HL-60/S4 treated with retinoic acid at 250 ng/mL for 4 days and 3 days (cell line): Measurements from ENCODE around the gene LAT.
"Not testable (repeated sequence)": the region's sequence is repeated elsewhere in the genome, so short reads cannot be mapped to it uniquely, and the experiment has no call there.

Experiments used
- in situ Hi-C: fragments of 300-500 bp; cut with MboI; formaldehyde crosslinking; loops from 2 replicates; pipeline ENCODE4 v1.7.0; 2022; ENCODE audit warnings: low sequenced_read_pairs

LAT gene

DNA sequence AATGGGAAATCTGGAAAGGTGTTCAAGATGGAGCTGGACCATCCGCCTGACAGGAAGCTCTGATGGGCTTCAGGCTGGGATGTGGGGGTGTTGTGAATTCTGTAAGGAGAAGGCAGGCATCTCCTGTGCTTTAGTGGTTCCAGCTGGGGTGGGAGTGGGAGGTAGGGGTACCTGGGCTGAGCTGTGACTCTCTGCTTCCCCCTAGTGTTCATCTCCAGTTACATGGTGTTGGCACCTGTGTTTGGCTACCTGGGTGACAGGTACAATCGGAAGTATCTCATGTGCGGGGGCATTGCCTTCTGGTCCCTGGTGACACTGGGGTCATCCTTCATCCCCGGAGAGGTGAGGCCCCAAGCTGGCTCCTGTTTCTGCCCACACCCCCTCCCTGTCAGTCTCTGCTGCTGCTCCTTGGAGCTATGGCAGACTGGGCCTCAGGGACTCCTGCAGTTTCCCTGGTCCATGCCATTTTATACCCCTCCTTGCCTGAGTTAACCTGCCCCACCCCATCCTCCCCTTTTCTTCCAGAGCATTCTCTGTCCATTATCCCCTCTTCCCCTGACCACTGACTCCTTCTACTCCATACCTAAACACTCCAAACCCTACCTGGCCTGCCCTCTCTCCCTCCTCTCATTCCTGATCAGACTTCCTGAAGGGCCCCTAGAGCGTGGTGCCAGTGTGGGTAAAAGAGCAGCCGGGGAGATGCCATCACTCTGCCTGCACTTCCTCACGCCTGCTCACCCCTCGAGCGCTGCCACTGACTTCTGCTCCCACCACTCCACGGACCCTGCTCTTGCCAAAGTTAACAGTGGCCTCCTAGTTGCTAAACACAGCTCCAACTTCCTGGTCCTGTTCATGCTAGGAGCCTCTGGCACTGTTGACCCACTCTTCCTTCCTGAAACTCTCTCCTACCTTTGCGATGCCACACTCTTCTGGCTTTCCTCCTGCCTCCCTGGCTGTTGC, 6.9 kb upstream of the LAT start:
- in situ Hi-C loops, result no loop called here

DNA sequence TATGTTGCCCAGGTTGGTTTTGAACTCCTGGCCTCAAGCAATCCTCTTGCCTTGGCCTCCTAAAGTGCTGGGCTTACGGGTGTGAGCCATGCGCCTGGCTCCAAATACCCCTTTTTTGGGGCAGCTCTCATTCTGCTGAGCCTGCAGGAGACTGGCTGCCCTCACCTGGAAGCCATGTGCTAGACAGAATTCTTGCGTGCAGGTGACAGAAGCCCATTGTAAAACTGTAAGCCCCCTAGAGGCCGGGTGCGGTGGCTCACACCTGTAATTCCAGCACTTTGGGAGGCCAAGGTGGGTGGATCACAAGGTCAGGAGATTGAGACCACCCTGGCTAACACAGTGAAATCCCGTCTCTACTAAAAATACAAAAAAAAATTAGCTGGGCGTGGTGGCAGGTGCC, 4.5 kb upstream of the LAT start:
- in situ Hi-C loops, result not testable (repeated sequence)

DNA sequence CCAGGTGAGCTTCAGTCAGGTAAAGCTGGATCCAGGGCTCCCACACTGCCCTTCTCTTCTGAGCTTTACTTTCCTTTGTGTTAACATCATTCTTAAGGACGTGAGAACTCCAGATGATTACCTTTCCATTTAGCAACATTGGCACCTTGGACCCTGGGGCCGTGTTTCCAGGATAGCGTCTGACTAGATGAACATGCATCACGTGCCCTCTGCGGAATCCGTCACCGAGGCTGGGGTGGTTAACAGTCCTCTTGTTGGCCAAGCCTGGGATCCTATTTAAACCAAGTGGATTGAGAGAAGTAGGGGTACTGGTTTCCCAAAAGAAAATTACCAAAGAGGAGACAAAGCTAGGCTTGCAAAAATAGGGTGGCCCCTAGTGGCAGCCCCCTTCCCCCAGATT, 3.9 kb upstream of the LAT start:
- in situ Hi-C loops, result no loop called here

DNA sequence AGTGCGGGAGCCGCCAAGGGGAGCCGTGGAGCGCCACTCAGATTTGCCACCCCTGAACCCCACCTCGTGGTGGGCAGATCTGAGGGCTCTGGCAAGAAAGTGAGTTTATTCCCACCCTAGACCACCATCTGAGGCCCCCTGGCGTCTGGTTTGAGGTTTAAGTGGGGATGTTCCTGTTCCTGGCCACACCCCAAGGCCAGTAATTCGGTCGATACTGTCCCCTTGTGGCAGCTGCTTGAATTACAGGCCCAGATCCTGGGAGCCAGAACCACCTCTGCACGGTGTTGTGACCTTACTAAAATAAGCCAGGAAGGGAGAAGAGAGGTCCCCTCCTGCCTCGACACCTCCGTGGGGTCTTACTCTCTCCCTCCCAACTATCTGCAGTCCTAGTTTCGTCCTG, 3.3 kb upstream of the LAT start:
- in situ Hi-C loops, result no loop called here

DNA sequence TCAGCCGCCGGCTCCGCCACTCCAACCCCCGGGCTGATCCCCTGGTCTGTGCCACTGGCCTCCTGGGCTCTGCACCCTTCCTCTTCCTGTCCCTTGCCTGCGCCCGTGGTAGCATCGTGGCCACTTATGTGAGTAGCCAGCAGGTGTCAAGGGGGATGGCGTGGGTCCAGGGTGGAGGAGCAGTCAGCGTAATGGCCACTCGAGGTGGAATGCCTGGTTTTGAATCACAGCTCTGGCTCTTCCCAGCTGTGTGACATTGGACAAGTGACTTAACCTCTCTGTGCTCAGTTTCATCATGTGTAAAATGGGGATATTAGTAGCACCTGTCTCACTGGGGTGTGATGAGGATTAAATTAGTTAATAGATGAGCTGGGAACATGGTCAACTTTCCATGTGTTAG, 2.4 kb upstream of the LAT start:
- in situ Hi-C loops, result no loop called here

DNA sequence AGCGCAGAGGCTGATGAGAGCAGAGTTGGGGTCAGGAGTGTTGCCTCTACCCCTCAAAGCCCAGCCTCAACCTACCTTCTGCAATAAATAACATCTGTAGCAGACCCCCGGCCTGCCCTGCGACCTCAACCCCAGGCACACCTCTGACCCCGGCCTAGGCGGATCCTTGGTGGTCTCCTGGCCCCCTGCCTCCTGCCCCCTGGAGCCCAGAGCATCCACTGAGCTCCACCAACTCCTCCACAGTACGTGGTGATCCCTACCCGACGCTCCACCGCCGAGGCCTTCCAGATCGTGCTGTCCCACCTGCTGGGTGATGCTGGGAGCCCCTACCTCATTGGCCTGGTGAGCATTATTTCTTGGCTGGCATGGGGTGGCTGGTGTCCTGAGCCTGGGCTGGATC, 1.9 kb upstream of the LAT start:
- in situ Hi-C loops, result no loop called here

DNA sequence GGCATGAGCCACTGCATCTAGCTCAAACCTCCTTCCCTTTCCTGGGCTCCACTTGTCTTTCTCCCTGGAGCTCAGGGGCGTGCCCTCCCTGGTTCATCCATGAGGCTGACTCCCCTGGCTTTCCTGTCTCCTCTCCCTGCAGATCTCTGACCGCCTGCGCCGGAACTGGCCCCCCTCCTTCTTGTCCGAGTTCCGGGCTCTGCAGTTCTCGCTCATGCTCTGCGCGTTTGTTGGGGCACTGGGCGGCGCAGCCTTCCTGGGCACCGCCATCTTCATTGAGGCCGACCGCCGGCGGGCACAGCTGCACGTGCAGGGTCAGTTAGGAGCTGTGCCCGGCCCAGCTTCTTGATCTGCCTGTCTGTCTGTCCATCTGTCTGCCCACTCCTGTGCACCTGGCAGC, 1.2 kb upstream of the LAT start:
- in situ Hi-C loops, result no loop called here

DNA sequence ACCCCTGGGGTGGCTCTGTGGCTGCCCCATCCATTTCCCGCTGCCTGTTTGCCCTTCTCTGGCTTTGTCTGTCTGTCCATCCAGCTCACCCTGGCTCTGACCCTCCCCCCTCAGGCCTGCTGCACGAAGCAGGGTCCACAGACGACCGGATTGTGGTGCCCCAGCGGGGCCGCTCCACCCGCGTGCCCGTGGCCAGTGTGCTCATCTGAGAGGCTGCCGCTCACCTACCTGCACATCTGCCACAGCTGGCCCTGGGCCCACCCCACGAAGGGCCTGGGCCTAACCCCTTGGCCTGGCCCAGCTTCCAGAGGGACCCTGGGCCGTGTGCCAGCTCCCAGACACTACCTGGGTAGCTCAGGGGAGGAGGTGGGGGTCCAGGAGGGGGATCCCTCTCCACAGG, 761 bp upstream of the LAT start:
- in situ Hi-C loops, result no loop called here

DNA sequence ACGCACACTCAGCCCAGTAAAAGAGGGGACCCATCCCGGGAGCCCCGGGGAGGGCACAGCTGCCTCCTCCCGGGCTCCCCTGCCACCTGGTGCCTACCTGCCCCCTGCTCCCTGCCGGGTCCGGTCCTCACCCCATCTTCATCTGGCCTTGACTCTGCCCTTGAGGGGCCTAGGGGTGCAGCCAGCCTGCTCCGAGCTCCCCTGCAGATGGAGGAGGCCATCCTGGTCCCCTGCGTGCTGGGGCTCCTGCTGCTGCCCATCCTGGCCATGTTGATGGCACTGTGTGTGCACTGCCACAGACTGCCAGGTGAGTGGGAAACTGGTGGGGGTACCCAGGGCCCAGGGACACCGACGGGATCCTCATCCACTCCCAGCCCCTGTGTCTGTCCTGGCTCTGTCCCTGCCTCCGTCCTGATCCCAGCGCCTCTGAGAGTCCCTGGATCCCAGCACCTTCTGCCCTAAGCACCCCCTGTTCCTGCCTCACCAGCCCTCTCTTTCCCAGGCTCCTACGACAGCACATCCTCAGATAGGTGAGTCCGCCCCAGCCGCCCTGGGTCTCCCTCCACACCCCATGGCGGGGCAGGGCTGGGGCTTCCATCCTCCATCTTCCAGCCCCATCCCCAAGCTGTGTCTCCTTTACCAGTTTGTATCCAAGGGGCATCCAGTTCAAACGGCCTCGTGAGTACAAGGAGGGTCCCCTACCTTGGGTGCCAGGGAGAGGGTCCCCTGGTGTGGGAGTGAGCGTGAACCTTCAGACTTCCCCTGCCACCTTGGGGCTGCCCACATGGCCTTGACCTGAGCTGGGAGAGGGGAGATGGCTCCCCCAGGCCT, 574 bp downstream of the LAT start:
- in situ Hi-C loops, result no loop called here

DNA sequence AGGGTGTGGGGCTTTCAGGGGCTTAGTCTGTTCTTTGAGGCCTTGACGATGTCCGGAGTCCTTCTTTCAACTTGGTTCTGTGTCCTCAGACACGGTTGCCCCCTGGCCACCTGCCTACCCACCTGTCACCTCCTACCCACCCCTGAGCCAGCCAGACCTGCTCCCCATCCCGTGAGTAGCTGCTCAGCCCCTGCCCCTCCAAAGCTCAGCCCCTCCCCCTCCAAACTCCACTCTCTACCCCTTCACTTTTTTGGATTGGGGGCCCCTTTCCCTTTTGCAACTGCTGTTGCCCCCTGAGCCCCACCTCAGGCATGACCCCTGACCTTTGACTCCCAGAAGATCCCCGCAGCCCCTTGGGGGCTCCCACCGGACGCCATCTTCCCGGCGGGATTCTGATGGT, 1.2 kb downstream of the LAT start:
- in situ Hi-C loops, result no loop called here

DNA sequence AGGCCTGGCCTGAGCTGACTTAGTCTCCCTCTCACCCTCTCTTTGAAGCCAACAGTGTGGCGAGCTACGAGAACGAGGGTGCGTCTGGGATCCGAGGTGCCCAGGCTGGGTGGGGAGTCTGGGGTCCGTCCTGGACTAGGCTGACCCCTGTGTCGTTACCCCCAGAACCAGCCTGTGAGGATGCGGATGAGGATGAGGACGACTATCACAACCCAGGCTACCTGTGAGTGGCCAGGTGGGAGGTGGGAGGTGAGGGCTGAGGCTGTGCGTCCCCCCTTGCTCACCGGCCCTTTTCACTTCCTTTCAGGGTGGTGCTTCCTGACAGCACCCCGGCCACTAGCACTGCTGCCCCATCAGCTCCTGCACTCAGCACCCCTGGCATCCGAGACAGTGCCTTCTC, 1.6 kb downstream of the LAT start:
- in situ Hi-C loops, result no loop called here

DNA sequence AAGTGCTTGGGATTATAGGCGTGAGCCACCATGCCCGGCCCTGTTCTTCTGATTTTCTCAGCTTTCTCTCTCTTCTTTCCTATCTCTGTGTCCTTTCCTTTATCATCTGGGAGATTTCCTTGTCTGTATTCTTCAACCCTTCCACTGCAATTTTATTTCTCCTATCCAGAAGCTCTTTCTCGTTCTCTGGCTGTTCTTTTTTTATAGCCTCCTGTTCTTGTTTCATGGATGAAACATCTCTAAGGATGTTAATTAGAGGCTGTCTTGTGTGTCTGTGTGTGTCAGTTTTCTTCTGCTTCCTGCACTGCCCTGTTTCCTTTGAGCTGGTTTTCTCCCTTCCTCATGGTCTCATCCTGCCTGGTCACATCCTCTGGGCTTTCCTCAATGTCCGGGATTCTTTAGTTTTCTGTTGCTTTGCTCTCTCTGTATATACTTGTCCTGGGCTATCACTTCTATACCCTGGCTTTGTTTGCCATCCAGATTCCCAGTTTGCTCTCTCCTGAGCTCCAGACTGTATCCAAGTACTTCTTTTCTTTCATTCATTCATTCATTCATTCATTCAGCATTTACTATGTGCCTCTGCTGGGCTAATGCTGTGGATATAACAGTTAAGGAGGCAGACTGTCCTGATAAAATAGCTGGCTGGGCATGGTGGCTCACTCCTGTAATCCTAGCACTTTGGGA, 2.5 kb downstream of the LAT start:
- in situ Hi-C loops, result no loop called here

DNA sequence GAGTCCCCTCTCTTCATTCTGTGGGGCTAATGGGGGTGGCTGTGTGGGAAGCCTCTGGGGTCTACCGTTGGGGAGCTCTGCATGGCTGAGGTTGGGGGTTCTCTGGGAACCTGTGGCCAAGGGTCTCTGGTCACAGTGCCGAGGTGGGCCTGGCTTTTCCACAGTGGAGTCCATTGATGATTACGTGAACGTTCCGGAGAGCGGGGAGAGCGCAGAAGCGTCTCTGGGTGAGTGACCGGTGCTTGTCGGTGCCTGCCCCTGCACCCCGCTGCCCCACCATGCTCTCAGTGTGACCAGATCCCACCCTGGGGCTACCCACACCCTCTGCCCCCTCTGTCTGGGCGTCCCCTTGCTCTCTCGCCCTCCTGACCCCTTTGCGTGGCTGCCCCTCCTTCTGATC, 4.5 kb downstream of the LAT start:
- in situ Hi-C loops, result no loop called here

DNA sequence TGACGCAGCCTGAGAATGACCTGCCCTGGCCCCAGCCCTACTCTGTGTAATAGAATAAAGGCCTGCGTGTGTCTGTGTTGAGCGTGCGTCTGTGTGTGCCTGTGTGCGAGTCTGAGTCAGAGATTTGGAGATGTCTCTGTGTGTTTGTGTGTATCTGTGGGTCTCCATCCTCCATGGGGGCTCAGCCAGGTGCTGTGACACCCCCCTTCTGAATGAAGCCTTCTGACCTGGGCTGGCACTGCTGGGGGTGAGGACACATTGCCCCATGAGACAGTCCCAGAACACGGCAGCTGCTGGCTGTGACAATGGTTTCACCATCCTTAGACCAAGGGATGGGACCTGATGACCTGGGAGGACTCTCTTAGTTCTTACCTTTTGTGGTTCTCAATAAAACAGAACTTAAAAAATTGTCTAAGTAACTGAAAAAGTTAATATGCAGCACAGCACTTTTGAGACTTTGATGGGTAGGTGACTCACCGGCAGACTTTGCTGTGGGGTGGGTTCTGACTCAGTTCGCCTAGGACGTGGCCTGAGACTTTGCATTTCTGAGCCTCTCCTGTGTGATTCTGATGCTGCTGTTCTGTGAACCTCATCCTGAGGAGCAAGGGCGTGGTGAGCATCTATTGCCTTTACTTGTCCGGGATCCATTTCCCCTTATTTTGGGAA, 5.7 kb downstream of the LAT start:
- in situ Hi-C loops, result no loop called here

DNA sequence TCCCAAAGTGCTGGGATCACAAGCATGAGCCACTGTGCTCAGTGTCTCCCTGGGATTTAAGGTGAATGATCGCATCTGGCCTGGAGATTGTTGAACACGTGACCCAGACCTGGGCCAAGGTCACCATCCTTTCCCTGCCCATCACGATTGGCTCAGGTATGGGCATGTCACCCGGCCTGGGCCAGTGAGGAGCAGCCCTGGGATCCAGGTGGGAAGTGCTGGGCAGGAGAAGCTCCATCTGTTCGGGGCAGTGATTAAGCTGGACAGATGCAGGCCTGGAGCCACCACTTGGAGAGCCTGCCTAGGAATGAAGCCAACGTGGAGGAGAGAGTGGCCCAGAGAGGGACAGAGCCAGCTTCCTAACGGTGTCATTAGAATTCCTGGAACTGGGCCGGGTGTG, 6.8 kb downstream of the LAT start:
- in situ Hi-C loops, result no loop called here

DNA sequence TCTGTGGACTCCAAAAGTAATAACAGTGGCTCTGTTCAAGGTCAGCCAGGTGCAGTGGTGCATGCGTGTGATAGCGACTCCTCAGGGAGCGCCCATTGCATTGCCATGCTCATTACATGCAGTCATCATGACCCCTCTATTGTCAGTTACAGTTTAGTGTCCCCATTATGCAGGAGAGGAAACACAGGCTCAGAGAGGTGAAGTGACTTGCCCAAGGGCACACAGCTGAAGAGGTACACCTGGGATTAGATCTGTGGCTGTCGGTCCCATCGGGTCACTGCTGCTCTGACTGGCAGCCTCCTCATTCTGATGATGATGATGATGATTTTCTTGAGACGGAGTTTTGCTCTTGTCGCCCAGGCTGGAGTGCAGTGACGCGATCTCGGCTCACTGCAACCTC, 7.6 kb downstream of the LAT start:
- in situ Hi-C loops, result no loop called here

DNA sequence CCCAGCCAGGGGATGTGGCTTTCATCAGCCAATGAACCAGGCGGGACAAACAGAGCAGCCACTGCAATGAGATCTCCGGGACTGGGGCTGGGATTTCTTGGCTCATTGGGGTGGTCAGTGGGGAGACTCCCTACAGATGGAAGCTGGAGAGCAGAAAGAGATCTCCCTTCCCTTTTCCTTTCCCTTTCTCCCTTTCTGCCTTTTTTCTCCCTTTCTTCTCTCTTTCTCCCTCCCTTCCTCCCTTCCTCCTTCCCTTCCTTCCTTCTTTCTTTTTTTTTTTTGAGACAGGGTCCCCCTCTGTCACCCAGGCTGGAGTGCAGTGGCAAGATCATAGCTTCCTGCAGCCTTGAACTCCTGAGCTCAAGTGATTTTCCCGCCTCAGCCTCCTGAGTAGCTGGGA, 14.0 kb downstream of the LAT start:
- in situ Hi-C loops, result no loop called here

DNA sequence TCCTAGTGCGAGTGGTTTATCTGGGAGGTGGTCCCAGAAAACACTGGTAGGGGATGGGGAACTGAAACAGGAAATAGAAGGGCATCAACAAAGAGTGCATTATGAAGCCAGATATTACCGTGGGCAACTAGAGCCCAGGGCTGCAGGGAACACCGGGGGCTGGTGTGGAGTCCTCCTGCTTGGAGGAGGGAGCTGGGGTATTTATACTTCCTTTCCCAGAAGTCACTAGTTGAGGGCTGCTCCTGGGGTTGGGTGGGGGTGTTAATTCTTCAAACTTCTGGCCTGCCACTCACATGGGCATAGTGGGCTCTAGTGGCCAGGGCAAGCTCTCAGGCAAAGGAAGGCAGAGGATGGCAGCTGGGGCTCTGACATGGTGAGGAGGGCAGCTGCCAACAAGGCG, 14.7 kb downstream of the LAT start:
- in situ Hi-C loops, result no loop called here

DNA sequence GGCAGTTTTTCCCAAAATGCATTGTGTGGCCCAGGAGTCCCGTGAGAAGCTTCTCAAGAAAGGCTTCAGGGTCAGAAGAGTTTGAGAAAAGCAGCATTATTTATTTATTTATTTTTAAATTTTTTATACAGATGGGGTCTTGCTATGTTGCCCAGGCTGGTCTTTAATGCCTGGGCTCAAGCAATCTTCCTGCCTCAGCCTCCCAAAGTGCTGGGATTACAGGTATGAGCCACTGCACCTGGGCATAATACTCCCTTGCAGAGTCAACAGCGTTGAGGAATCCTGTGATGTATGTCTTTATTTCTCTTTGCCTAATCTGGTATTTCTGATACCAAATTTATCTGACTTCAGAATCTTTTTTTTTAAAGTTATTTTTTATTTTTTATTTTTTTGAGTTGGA, 15.2 kb downstream of the LAT start:
- in situ Hi-C loops, result no loop called here

DNA sequence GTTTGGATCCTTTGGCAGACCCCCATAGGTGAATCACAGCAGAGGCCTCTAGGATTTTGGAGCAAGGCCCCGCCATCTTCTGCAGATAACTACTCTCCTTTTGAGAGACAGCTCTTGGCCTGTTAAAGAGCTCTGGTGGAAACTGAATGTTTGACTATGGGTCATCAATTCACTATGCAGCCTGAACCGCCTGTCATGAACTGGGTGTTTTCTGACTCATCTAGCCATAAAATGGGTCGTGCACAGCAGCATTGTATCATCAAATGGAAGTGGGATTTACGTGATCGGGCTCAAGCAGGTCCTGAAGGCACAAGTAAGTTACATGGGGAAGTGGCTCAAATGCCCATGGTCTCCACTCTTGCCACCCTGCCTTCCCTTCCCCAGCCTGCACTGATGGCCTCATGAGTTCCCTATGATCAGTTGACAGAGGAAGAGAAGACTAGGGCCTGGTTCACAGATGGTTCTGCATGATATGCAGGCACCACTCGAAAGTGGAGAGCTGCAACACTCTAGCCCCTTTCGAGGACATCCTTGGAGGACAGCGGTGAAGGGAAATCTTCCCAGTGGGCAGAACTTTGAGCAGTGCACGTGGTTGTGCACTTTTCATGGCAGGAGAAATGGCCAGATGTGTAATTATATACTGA, 19.8 kb downstream of the LAT start:
- in situ Hi-C loops, result not testable (repeated sequence)
